Mammary epithelial cell (primary cell): ENCODE results near the gene AADACL4.

Experiments used
- EZH2 ChIP-seq: IDR thresholded peaks from 2 replicates; pipeline ENCODE4 v1.6.1; 2012; ENCODE audit warnings: low read length, inconsistent platforms, borderline replicate concordance
- TF ChIP-seq, protein P1 (sequence below), 2 donors: IDR thresholded peaks in 1 of 2; conservative IDR thresholded peaks in 1 of 2; 2 replicates each; pipeline ENCODE4 v1.5.1; 2011 to 2012; ENCODE audit warnings: inconsistent platforms in 2 of 2, low read length in 2 of 2, mild to moderate bottlenecking in 2 of 2, control low read depth in 1 of 2, low read depth in 1 of 2; ENCODE audit not compliant: insufficient read depth in 1 of 2; ENCODE audit errors: extremely low read depth in 1 of 2

DNA sequence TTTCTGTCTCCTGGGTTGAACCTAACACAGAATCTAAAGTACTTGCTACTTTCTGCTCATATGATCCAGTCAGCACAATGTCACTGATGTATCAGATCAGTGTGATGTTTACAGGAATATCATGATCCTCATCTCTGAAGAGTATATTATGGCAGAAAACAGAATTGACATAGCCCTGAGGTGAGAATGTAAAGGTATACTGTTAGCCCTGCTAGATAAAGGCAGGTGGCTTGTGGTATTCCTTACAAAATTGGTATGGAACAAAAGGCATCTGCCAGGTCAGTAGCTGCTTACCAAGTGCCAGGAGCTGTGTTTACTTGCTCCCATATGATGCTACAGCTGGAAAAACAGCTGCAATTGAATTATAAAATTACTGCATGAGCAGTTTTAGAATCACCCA, 30.5 kb downstream of the AADACL4 start:
- TF ChIP-seq, protein P1, sequence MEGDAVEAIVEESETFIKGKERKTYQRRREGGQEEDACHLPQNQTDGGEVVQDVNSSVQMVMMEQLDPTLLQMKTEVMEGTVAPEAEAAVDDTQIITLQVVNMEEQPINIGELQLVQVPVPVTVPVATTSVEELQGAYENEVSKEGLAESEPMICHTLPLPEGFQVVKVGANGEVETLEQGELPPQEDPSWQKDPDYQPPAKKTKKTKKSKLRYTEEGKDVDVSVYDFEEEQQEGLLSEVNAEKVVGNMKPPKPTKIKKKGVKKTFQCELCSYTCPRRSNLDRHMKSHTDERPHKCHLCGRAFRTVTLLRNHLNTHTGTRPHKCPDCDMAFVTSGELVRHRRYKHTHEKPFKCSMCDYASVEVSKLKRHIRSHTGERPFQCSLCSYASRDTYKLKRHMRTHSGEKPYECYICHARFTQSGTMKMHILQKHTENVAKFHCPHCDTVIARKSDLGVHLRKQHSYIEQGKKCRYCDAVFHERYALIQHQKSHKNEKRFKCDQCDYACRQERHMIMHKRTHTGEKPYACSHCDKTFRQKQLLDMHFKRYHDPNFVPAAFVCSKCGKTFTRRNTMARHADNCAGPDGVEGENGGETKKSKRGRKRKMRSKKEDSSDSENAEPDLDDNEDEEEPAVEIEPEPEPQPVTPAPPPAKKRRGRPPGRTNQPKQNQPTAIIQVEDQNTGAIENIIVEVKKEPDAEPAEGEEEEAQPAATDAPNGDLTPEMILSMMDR (conservative IDR thresholded peaks at IDR 0.05 in 1 of 2, IDR thresholded peaks at IDR 0.05 in 1 of 2; ENCODE audit: extremely low read depth in 1 of 2, insufficient read depth in 1 of 2, low read depth in 1 of 2, low read length in 2 of 2), result no peak
- no peak for TF ChIP-seq EZH2
